Neural progenitor cell (in vitro differentiated cells): ENCODE data around the gene UBE2D3. TPM values are rescaled to one million over a fixed set of nuclear protein-coding genes. Genes with fewer than 3 reads are reported as not detected.

Experiments
- DNase-seq: peaks from one replicate; pipeline ENCODE4 v3.0.0-alpha.2; 2016; ENCODE audit warnings: low spot score
- H2AFZ ChIP-seq: fragments of 200-600 bp; sonication (generic); replicated peaks from 2 replicates; pipeline ENCODE4 v1.6.1; 2016; ENCODE audit warnings: antibody characterized with exemption
- H3F3A ChIP-seq: fragments of 200-600 bp; sonication (generic); 2 replicates; pipeline ENCODE4 v1.6.1; 2016; ENCODE audit warnings: antibody characterized with exemption, low read depth
- H3K27ac ChIP-seq: fragments of 200-600 bp; sonication (generic); 2 replicates; pipeline ENCODE4 v1.5.1; 2016; ENCODE audit warnings: mild to moderate bottlenecking
- H3K27me3 ChIP-seq: fragments of 200-600 bp; sonication (generic); 2 replicates; pipeline ENCODE4 v1.6.1; 2016; ENCODE audit warnings: mild to moderate bottlenecking, moderate library complexity
- H3K36me3 ChIP-seq: fragments of 200-600 bp; sonication (generic); 2 replicates; pipeline ENCODE4 v1.5.1; 2016
- H3K4me1 ChIP-seq: fragments of 200-600 bp; sonication (generic); 2 replicates; pipeline ENCODE4 v1.6.1; 2016; ENCODE audit warnings: mixed run types
- H3K4me2 ChIP-seq: fragments of 200-600 bp; sonication (generic); 2 replicates; pipeline ENCODE4 v1.6.1; 2016
- H3K4me3 ChIP-seq: fragments of 200-600 bp; sonication (generic); 2 replicates; pipeline ENCODE4 v1.5.1; 2016
- H3K79me2 ChIP-seq: fragments of 200-600 bp; sonication (generic); 2 replicates; pipeline ENCODE4 v1.6.1; 2016; ENCODE audit warnings: low read depth
- H3K9ac ChIP-seq: fragments of 200-600 bp; sonication (generic); 2 replicates; pipeline ENCODE4 v1.6.1; 2016
- H3K9me3 ChIP-seq: fragments of 200-600 bp; sonication (generic); 2 replicates; pipeline ENCODE4 v1.5.1; 2016; ENCODE audit warnings: low read depth
- H4K20me1 ChIP-seq: fragments of 200-600 bp; sonication (generic); 2 replicates; pipeline ENCODE4 v1.6.1; 2016; ENCODE audit warnings: low read depth
- H3K27ac Mint-ChIP-seq: 3 replicates; pipeline ENCODE4 v1.8.0; 2021; ENCODE audit warnings: mixed read lengths
- H3K27me3 Mint-ChIP-seq: 2 replicates; pipeline ENCODE4 v1.8.0; 2022; ENCODE audit warnings: low read depth, mild to moderate bottlenecking, inconsistent platforms, moderate library complexity, mixed read lengths; ENCODE audit not compliant: insufficient read depth
- H3K36me3 Mint-ChIP-seq: 3 replicates; pipeline ENCODE4 v1.8.0; 2021; ENCODE audit warnings: mixed read lengths
- H3K4me1 Mint-ChIP-seq: 3 replicates; pipeline ENCODE4 v1.8.0; 2021; ENCODE audit warnings: mixed read lengths
- H3K4me3 Mint-ChIP-seq: 3 replicates; pipeline ENCODE4 v1.8.0; 2021; ENCODE audit warnings: mild to moderate bottlenecking, moderate library complexity, mixed read lengths
- H3K9me3 Mint-ChIP-seq: 3 replicates; pipeline ENCODE4 v1.8.0; 2020; ENCODE audit warnings: mixed read lengths
- EZH2 ChIP-seq: fragments of 200-600 bp; sonication (generic); IDR thresholded peaks from 2 replicates; pipeline ENCODE4 v1.6.1; 2017; ENCODE audit warnings: antibody characterized with exemption, mild to moderate bottlenecking, moderate library complexity
- EZH2phosphoT487 ChIP-seq: fragments of 200-600 bp; sonication (generic); IDR thresholded peaks from 2 replicates; pipeline ENCODE4 v1.6.1; 2017; ENCODE audit warnings: antibody characterized with exemption
- total RNA-seq: library from RNA; depleted of rRNA; stranded (reverse); fragments of >200 nt; gene quantifications from 2 replicates; pipeline ENCODE4 v1.2.3, GENCODE V29; 2015; ENCODE audit warnings: low replicate concordance
- TF ChIP-seq, protein P1 (sequence below): fragments of 200-600 bp; sonication (generic); IDR thresholded peaks from 2 replicates; pipeline ENCODE4 v1.5.1; 2017; ENCODE audit warnings: antibody characterized with exemption, mild to moderate bottlenecking

UBE2D3 gene
- total RNA-seq, 1 donor from 2014 or later: 573 TPM

DNA sequence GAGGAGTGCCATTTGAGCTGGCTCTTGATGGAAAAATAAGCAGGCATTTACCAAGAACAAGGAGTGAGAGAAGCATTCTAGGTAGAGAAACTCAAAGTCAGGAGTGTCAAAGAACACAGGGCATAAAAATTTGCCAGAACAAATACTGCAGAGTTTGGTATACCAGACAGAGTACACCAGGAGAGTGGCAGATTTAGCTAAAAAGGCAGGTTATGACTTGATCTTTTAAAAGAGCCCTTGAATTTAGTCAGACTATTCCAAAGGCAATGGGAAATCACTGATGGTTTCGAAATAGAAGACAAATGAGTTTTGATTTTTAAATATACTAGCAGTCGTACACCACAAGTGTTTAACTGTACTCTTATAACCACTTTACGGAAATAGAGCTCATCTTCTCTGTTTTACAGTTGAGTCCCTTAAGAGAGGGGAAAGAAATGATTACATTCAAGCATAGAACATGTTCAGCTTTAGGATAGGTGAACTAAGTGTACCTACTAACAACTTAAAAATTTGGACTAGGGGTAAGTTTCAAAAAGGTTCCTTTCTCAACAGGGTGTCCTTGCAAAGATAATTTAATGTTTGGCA, 10.2 kb downstream of the UBE2D3 start:
- TF ChIP-seq EZH2phosphoT487 (no peak), EZH2 (no peak)
- TF ChIP-seq, protein P1, sequence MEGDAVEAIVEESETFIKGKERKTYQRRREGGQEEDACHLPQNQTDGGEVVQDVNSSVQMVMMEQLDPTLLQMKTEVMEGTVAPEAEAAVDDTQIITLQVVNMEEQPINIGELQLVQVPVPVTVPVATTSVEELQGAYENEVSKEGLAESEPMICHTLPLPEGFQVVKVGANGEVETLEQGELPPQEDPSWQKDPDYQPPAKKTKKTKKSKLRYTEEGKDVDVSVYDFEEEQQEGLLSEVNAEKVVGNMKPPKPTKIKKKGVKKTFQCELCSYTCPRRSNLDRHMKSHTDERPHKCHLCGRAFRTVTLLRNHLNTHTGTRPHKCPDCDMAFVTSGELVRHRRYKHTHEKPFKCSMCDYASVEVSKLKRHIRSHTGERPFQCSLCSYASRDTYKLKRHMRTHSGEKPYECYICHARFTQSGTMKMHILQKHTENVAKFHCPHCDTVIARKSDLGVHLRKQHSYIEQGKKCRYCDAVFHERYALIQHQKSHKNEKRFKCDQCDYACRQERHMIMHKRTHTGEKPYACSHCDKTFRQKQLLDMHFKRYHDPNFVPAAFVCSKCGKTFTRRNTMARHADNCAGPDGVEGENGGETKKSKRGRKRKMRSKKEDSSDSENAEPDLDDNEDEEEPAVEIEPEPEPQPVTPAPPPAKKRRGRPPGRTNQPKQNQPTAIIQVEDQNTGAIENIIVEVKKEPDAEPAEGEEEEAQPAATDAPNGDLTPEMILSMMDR: no peak
- Histone ChIP-seq H3K27ac (peak overlapping the region; percentile 4), H3K4me2 (no peak overlapping the region), H3K36me3 (peaks cover 4% of the 10 kb centered on the region), H3F3A (no peaks in the 10 kb centered on the region), H4K20me1 (peaks cover 100% of the 10 kb centered on the region), H3K4me3 (no peak overlapping the region), H3K9ac (no peak overlapping the region), H3K4me1 (peaks cover 42% of the 10 kb centered on the region), H3K79me2 (peaks cover 100% of the 10 kb centered on the region), H3K27me3 (no peaks in the 10 kb centered on the region), H2AFZ (no peak overlapping the region), H3K9me3 (no peaks in the 10 kb centered on the region)
- H3K27ac Mint-ChIP-seq: no peak overlapping the region
- H3K36me3 Mint-ChIP-seq: peaks cover 75% of the 10 kb centered on the region
- H3K4me1 Mint-ChIP-seq: no peaks in the 10 kb centered on the region
- no peak overlapping the region for H3K4me3 Mint-ChIP-seq
- H3K9me3 Mint-ChIP-seq: peaks cover 50% of the 10 kb centered on the region
- H3K27me3 Mint-ChIP-seq: no peaks in the 10 kb centered on the region
- no peak for DNase-seq

DNA sequence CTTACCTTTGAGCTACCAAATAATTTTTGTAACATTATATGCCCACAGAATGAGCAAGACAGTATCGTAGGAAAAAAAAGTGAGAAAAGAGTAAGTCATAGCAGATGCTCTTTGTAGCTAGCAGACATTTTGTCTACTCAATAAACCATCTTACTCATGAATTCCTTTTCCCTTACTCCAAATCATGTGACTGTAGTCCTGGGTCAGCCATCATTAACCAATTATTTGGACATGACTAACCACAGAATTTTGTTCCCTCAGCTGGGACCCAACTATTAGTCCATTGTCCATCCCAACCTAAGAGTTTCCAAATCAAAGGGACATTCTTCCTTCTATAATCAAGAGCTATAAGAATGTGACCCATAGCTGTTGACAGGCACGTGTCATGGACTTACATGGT, 11.4 kb downstream of the UBE2D3 start:
- no peak overlapping the region for H3K4me2 ChIP-seq
- no peak overlapping the region for H3K4me3 Mint-ChIP-seq

DNA sequence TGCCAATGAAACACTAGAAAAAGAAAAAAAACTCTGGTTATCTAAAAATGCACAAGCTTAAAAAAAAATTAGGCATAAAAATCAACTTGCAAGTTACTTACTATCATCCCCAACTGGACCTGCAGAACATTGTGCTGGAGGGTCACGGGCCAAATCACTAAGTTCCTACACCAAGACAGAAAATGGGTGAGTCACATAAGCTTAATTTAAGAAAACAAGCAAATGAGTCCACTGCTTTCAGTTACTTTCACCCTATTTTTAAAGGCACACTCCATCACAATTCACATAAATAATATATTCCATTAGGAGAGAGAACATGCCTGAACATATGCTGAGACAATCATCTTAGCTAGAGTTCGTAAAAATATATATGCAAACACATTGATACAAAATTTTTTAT, 17.7 kb downstream of the UBE2D3 start:
- no peak overlapping the region for H3K4me3 Mint-ChIP-seq
- Histone ChIP-seq H3K36me3 (peaks cover 18% of the 10 kb centered on the region), H3F3A (no peaks in the 10 kb centered on the region), H3K79me2 (peaks cover 100% of the 10 kb centered on the region), H3K4me1 (peaks cover 33% of the 10 kb centered on the region), H3K9ac (no peak overlapping the region), H2AFZ (no peak overlapping the region), H3K27me3 (no peaks in the 10 kb centered on the region), H3K4me2 (no peak overlapping the region), H3K4me3 (no peak overlapping the region), H3K9me3 (no peaks in the 10 kb centered on the region), H4K20me1 (peaks cover 99% of the 10 kb centered on the region), H3K27ac (no peak overlapping the region)
- peaks cover 2% of the 10 kb centered on the region for H3K27me3 Mint-ChIP-seq
- peaks cover 45% of the 10 kb centered on the region for H3K36me3 Mint-ChIP-seq
- no peaks in the 10 kb centered on the region for H3K9me3 Mint-ChIP-seq
- no peak overlapping the region for H3K27ac Mint-ChIP-seq
- no peaks in the 10 kb centered on the region for H3K4me1 Mint-ChIP-seq
- TF ChIP-seq EZH2phosphoT487 (no peak), EZH2 (no peak)
- TF ChIP-seq, protein P1: no peak
- no peak for DNase-seq

More for the DNA sequence above, 11.4 kb downstream of the UBE2D3 start:
- no peak overlapping the region for H3K27ac Mint-ChIP-seq
- Histone ChIP-seq H3K4me1 (peaks cover 37% of the 10 kb centered on the region), H3K9ac (no peak overlapping the region), H3K27me3 (no peaks in the 10 kb centered on the region), H4K20me1 (peaks cover 100% of the 10 kb centered on the region), H3K79me2 (peaks cover 100% of the 10 kb centered on the region), H3K4me3 (no peak overlapping the region), H3K9me3 (no peaks in the 10 kb centered on the region), H3K27ac (no peak overlapping the region), H3F3A (no peaks in the 10 kb centered on the region), H2AFZ (no peak overlapping the region), H3K36me3 (peaks cover 4% of the 10 kb centered on the region)
- peaks cover 72% of the 10 kb centered on the region for H3K36me3 Mint-ChIP-seq
- peaks cover 2% of the 10 kb centered on the region for H3K27me3 Mint-ChIP-seq
- TF ChIP-seq, protein P1: no peak
- TF ChIP-seq EZH2phosphoT487 (no peak), EZH2 (no peak)
- no peak for DNase-seq
- H3K4me1 Mint-ChIP-seq: no peaks in the 10 kb centered on the region
- peaks cover 41% of the 10 kb centered on the region for H3K9me3 Mint-ChIP-seq
